SU-DHL-6 (cell line): ENCODE data around the gene RPS6KA4.

Source experiments
- H2AFZ ChIP-seq: fragments of 200-600 bp; sonication (generic); 2 replicates; pipeline ENCODE4 v1.6.1; 2014; ENCODE audit warnings: low read depth, mild to moderate bottlenecking, moderate library complexity, mixed read lengths, antibody characterized with exemption, low read length; ENCODE audit not compliant: severe bottlenecking
- H3F3A ChIP-seq: fragments of 200-600 bp; shearing (Covaris generic); 2 replicates; pipeline ENCODE4 v1.6.0; 2016; ENCODE audit warnings: antibody characterized with exemption, mild to moderate bottlenecking; ENCODE audit not compliant: insufficient read depth
- H3K27ac ChIP-seq: fragments of 200-600 bp; sonication (generic); 2 replicates; pipeline ENCODE4 v1.5.1; 2016; ENCODE audit warnings: low read depth, mild to moderate bottlenecking, low read length, moderate library complexity, mixed read lengths
- H3K27me3 ChIP-seq: fragments of 200-600 bp; sonication (generic), shearing (Covaris generic); 2 replicates; pipeline ENCODE4 v1.6.0; 2014; ENCODE audit warnings: mild to moderate bottlenecking, low read length
- H3K36me3 ChIP-seq: fragments of 200-600 bp; sonication (generic); 2 replicates; pipeline ENCODE4 v1.6.1; 2014; ENCODE audit warnings: mild to moderate bottlenecking, low read length, mixed read lengths
- H3K4me2 ChIP-seq: fragments of 300-600, 200-600 bp; shearing (Covaris generic), sonication (generic); 2 replicates; pipeline ENCODE4 v1.6.0; 2014; ENCODE audit warnings: low read length, low read depth, mild to moderate bottlenecking; ENCODE audit not compliant: poor library complexity, severe bottlenecking
- H3K4me3 ChIP-seq: fragments of 200-600 bp; sonication (generic); 2 replicates; pipeline ENCODE4 v1.5.1; 2014; ENCODE audit warnings: antibody characterized with exemption, low read length, mild to moderate bottlenecking, mixed read lengths; ENCODE audit not compliant: insufficient read depth, poor library complexity, severe bottlenecking
- H3K79me2 ChIP-seq: fragments of 200-600 bp; sonication (generic); 2 replicates; pipeline ENCODE4 v1.6.1; 2014; ENCODE audit warnings: mild to moderate bottlenecking, low read length, moderate library complexity; ENCODE audit not compliant: insufficient read depth
- H3K9ac ChIP-seq: fragments of 200-600 bp; sonication (generic); 2 replicates; pipeline ENCODE4 v1.7.0; 2014; ENCODE audit warnings: mild to moderate bottlenecking, low read length
- H3K9me2 ChIP-seq: fragments of 200-600 bp; sonication (generic); replicated peaks from 2 replicates; pipeline ENCODE4 v1.6.1; 2014; ENCODE audit warnings: low read length; ENCODE audit not compliant: insufficient read depth
- H3K9me3 ChIP-seq: fragments of 200-600 bp; sonication (generic); 2 replicates; pipeline ENCODE4 v1.6.1; 2014; ENCODE audit warnings: low read length, mixed read lengths; ENCODE audit not compliant: insufficient read depth
- H4K20me1 ChIP-seq: fragments of 200-600 bp; sonication (generic); 2 replicates; pipeline ENCODE4 v1.6.1; 2014; ENCODE audit warnings: low read depth, mild to moderate bottlenecking, antibody characterized with exemption, low read length, moderate library complexity, mixed read lengths
- CTCF ChIP-seq: fragments of 200-600 bp; sonication (generic); IDR thresholded peaks from one replicate; pipeline ENCODE4 v1.5.1; 2017; ENCODE audit warnings: antibody characterized with exemption, mild to moderate bottlenecking, low read length, moderate library complexity; ENCODE audit not compliant: insufficient read depth, poor library complexity, severe bottlenecking
- EZH2phosphoT487 ChIP-seq: fragments of 200-600 bp; sonication (generic), shearing (Covaris generic); conservative IDR thresholded peaks from 2 replicates; pipeline ENCODE4 v1.6.1; 2018; ENCODE audit warnings: mild to moderate bottlenecking, antibody characterized with exemption, low read length, moderate library complexity, mixed read lengths

The RPS6KA4 gene

GRCh38 chr11:64379160-64379559 is 20.2 kb downstream of the RPS6KA4 start:
- H3K36me3 ChIP-seq: no peaks in the 10 kb centered on the region
- no peaks in the 10 kb centered on the region for H3F3A ChIP-seq
- H3K79me2 ChIP-seq: no peaks in the 10 kb centered on the region
- H3K9me2 ChIP-seq: no peaks in the 10 kb centered on the region
- no peaks in the 10 kb centered on the region for H3K9me3 ChIP-seq
- no peak overlapping the region for H3K4me2 ChIP-seq
- no peaks in the 10 kb centered on the region for H4K20me1 ChIP-seq
- no peak overlapping the region for H3K9ac ChIP-seq
- H3K27ac ChIP-seq: no peak overlapping the region
- H3K27me3 ChIP-seq: no peaks in the 10 kb centered on the region
- no peak overlapping the region for H3K4me3 ChIP-seq
- no peak for TF ChIP-seq CTCF
- no peak for TF ChIP-seq EZH2phosphoT487
- H2AFZ ChIP-seq: no peak overlapping the region

- H3K4me2 ChIP-seq: no peak overlapping the region
- no peaks in the 10 kb centered on the region for H3F3A ChIP-seq
- no peaks in the 10 kb centered on the region for H3K9me3 ChIP-seq
- TF ChIP-seq EZH2phosphoT487: no peak
- no peak for TF ChIP-seq CTCF
- no peaks in the 10 kb centered on the region for H3K27me3 ChIP-seq
- H3K4me3 ChIP-seq: no peak overlapping the region
- H3K27ac ChIP-seq: no peak overlapping the region
- no peaks in the 10 kb centered on the region for H3K9me2 ChIP-seq
- no peaks in the 10 kb centered on the region for H3K36me3 ChIP-seq
- no peaks in the 10 kb centered on the region for H3K79me2 ChIP-seq
- H3K9ac ChIP-seq: no peak overlapping the region
- no peak overlapping the region for H2AFZ ChIP-seq
- H4K20me1 ChIP-seq: no peaks in the 10 kb centered on the region
Observed at GRCh38 chr11:64379817-64380709, 21.1 kb downstream of the RPS6KA4 start.

DNA sequence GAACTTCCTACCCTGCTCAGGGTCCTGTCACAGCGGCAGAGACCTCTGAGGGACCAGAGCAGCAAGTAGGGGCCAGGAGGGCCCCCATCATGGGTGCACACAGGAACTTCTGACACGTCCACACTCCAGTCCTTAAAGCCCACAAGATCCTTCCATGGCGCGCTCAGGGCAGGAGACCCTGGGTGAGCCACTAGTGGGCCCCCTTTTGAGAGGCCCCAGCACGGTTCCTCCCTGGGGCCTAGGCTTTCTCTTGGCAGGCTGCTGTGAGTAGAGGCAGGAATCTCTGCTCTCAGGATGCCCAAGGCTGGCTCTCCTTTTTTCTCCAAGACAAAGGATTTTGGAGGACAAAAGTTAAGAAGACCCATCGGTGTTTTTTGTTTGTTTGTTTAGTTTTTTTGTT is 22.4 kb downstream of the RPS6KA4 start:
- H3K27ac ChIP-seq: no peak overlapping the region
- no peaks in the 10 kb centered on the region for H4K20me1 ChIP-seq
- H3K9me2 ChIP-seq: no peaks in the 10 kb centered on the region
- no peaks in the 10 kb centered on the region for H3K27me3 ChIP-seq
- TF ChIP-seq EZH2phosphoT487: no peak
- no peak for TF ChIP-seq CTCF
- H2AFZ ChIP-seq: no peak overlapping the region
- no peaks in the 10 kb centered on the region for H3K36me3 ChIP-seq
- no peak overlapping the region for H3K9ac ChIP-seq
- no peak overlapping the region for H3K4me3 ChIP-seq
- H3K79me2 ChIP-seq: no peaks in the 10 kb centered on the region
- no peaks in the 10 kb centered on the region for H3K9me3 ChIP-seq
- H3K4me2 ChIP-seq: no peak overlapping the region
- no peaks in the 10 kb centered on the region for H3F3A ChIP-seq
